A549 (cell line): ENCODE data around the gene SCRT2.

Experiments used
- CTCF ChIP-seq: fragments of >200 bp; sonication (Bioruptor Twin); formaldehyde crosslinking; IDR thresholded peaks from 3 replicates; pipeline ENCODE4 v1.5.1; 2016
- EHMT2 ChIP-seq: fragments of 200-600 bp; sonication (generic); IDR thresholded peaks from 2 replicates; pipeline ENCODE4 v1.6.1; 2016; ENCODE audit warnings: antibody characterized with exemption, low read depth, mild to moderate bottlenecking, moderate library complexity
- JUN ChIP-seq, 2 experiments: fragments of >200 bp; sonication (Bioruptor Twin); formaldehyde crosslinking; IDR thresholded peaks; 2 replicates in 1 of 2; 3 replicates in 1 of 2; pipeline ENCODE4 v1.6.1; 2016 to 2017
- PBX3 ChIP-seq: IDR thresholded peaks from 2 replicates; pipeline ENCODE4 v1.6.1; 2012
- POLR2A ChIP-seq: IDR thresholded peaks from 2 replicates; pipeline ENCODE4 v1.6.1; 2012; ENCODE audit warnings: mild to moderate bottlenecking, low read length
- TP53 ChIP-seq: fragments of 250-450 bp; sonication (Bioruptor Pico); IDR thresholded peaks from 2 replicates; pipeline ENCODE4 v1.5.0; 2021; ENCODE audit warnings: mild to moderate bottlenecking, moderate library complexity
- ZFP36 ChIP-seq: fragments of 450-650 bp; IDR thresholded peaks from 2 replicates; pipeline ENCODE4 v1.6.1; 2014; ENCODE audit warnings: borderline replicate concordance; ENCODE audit not compliant: partially characterized antibody
- TF ChIP-seq, protein P1 (sequence below): fragments of 150-350 bp; IDR thresholded peaks from 2 replicates; pipeline ENCODE4 v1.6.1; 2014; ENCODE audit warnings: low read depth, mild to moderate bottlenecking, low read length

GRCh38 chr20:721876-722275 lies 46.3 kb upstream of the SCRT2 start:
- TF ChIP-seq POLR2A (no peak), PBX3 (no peak), JUN (IDR thresholded peaks at IDR 0.05) (no peak), CTCF (no peak), TP53 (CRISPR knock-in tag) (no peak), ZFP36 (no peak), EHMT2 (no peak)
- TF ChIP-seq, protein P1, sequence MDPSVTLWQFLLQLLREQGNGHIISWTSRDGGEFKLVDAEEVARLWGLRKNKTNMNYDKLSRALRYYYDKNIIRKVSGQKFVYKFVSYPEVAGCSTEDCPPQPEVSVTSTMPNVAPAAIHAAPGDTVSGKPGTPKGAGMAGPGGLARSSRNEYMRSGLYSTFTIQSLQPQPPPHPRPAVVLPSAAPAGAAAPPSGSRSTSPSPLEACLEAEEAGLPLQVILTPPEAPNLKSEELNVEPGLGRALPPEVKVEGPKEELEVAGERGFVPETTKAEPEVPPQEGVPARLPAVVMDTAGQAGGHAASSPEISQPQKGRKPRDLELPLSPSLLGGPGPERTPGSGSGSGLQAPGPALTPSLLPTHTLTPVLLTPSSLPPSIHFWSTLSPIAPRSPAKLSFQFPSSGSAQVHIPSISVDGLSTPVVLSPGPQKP: no peak
